ENCODE measurements around the gene FHOD1. TPM values are rescaled to one million over a fixed set of nuclear protein-coding genes. Genes with fewer than 3 reads are reported as not detected.

Gene FHOD1
- total RNA-seq, 1 donor from 2014 or later: 17.2 TPM

DNA sequence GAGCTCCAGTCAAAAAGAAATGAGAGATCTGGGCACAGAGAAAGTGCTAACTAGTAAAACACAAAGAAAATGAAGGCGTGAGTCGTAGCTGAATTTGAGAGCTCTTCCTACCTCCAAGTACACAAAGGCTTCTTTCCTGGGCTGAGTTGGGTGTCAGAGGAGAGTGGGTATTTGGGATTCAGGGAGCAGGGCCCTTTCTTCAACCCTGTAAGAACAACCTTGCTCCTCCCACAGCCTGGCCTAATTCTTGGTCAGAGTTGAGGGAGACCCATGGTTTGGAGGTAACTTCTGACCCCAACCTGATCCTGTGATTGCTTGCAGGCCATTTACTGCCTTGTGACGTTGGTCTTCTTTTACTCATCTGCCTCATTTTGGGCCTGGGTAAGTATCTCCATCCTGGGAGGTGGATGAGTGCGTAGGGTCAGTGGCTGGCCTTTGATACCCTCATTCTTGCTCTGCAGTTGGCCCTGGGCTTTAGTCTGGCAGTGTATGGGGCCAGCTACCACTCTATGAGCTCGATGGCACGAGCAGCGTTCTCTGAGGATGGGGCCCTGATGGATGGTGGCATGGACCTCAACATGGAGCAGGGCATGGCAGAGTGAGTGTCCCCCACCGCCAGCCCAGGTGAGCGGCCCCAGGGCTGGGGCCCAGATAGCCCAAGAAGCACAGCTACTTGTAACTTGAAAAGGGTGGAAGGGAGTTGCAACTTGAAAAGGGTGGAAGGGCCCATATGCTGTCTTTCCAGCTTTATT lies 19.1 kb downstream of the FHOD1 start:
- no peaks in the 10 kb centered on the region for H3K27me3 ChIP-seq
- peaks cover 0 to 39% of the 10 kb centered on the region in 2 donors for H3K36me3 ChIP-seq
- intact Hi-C loops (cut with DNase I): no loop called here
- TF ChIP-seq CTCF (IDR thresholded peaks at IDR 0.05) (no peak), POLR2A (IDR thresholded peaks at IDR 0.05) (no peak), POLR2AphosphoS5 (IDR thresholded peaks at IDR 0.05; ENCODE audit: insufficient read depth in 1 of 2, low read depth in 1 of 2) (no peak)
- H3K9me3 ChIP-seq: no peaks in the 10 kb centered on the region
- peaks cover 21% of the 10 kb centered on the region for H3K4me1 ChIP-seq
- H3K27ac ChIP-seq: no peak overlapping the region
- DNase-seq (ENCODE audit: extremely low spot score in 2 of 2): no peak
- H3K4me3 ChIP-seq: peak overlapping the region in 1 of 2 donors; percentile 96

DNA sequence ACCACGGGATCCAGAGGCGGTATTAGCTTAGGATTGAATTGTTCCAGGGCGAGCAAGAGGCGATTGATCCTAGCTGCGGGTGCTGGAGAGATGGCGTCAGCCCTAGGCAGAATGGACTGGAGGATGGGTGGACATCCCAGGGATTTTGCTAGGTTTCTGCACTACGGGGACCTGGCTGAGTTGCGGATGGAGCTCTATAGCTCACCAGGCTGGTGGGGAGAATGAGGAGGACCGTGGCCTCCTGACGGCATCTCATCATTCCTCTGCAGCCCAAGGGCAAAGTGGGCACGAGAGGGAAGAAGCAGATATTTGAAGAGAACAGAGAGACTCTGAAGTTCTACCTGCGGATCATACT lies 19.7 kb downstream of the FHOD1 start:
- no peak for DNase-seq (ENCODE audit: extremely low spot score in 2 of 2)
- intact Hi-C loops (cut with DNase I): no loop called here
- Histone ChIP-seq H3K4me1 (peaks cover 21% of the 10 kb centered on the region), H3K36me3 (peaks cover 0 to 38% of the 10 kb centered on the region in 2 donors), H3K27ac (peak overlapping the region; percentile 83), H3K27me3 (no peaks in the 10 kb centered on the region), H3K9me3 (no peaks in the 10 kb centered on the region), H3K4me3 (peak overlapping the region; percentile 96)
- TF ChIP-seq CTCF (IDR thresholded peaks at IDR 0.05): no peak
- no peak for TF ChIP-seq POLR2AphosphoS5 (IDR thresholded peaks at IDR 0.05; ENCODE audit: insufficient read depth in 1 of 2, low read depth in 1 of 2)
- TF ChIP-seq POLR2A (IDR thresholded peaks at IDR 0.05): no peak

GRCh38 chr16:67226804-67227566 lies 20.3 kb downstream of the FHOD1 start, which contains the start of gene TMEM208:
TMEM208 (plus strand) TSS chr16:67227130; CDS start chr16:67227219, 89 bp downstream.
- Histone ChIP-seq H3K4me3 (peak within 1 kb of the TSS; percentile 96), H3K9me3 (no peaks in the 10 kb centered on the region), H3K27ac (peak within 1 kb of the TSS; percentile 83), H3K27me3 (no peaks in the 10 kb centered on the region), H3K36me3 (peaks cover 0 to 38% of the 10 kb centered on the region in 2 donors), H3K4me1 (peaks cover 21% of the 10 kb centered on the region)
- intact Hi-C loops (cut with DNase I): no loop called here
- peak; percentile 97 to 100 for TF ChIP-seq POLR2AphosphoS5 (IDR thresholded peaks at IDR 0.05; ENCODE audit: insufficient read depth in 1 of 2, low read depth in 1 of 2)
- peak in 2 of 3 experiments; percentile 5 to 43 for TF ChIP-seq CTCF (IDR thresholded peaks at IDR 0.05)
- peak in 1 of 2 donors; percentile 37 for TF ChIP-seq POLR2A (IDR thresholded peaks at IDR 0.05)
- peak; percentile 98 to 99 for DNase-seq (ENCODE audit: extremely low spot score in 2 of 2)

- no peak for TF ChIP-seq CTCF (IDR thresholded peaks at IDR 0.05)
- no peak for TF ChIP-seq POLR2AphosphoS5 (IDR thresholded peaks at IDR 0.05; ENCODE audit: insufficient read depth in 1 of 2, low read depth in 1 of 2)
- TF ChIP-seq POLR2A (IDR thresholded peaks at IDR 0.05): no peak
- no peak for DNase-seq (ENCODE audit: extremely low spot score in 2 of 2)
- H3K4me3 ChIP-seq: peak overlapping the region; percentile 96
- no peaks in the 10 kb centered on the region for H3K27me3 ChIP-seq
- H3K27ac ChIP-seq: peak overlapping the region; percentile 83
- peaks cover 21% of the 10 kb centered on the region for H3K4me1 ChIP-seq
- intact Hi-C loops (cut with DNase I): no loop called here
- H3K36me3 ChIP-seq: peaks cover 0 to 31% of the 10 kb centered on the region in 2 donors
- H3K9me3 ChIP-seq: no peaks in the 10 kb centered on the region
Observed at GRCh38 chr16:67226295-67226803, 20.9 kb downstream of the FHOD1 start.

Measured in vagina (tissue), 2 donors.